T-cell (primary cell): ENCODE data around the gene BCAS3. TPM values are rescaled to one million over a fixed set of nuclear protein-coding genes. Genes with fewer than 3 reads are reported as not detected.

Experiments used
- ATAC-seq, 4 experiments: fragments of 200-7000 bp in 3 of 4; fragments of 150-1000 bp in 1 of 4; cut with Tn5 transposase; replicated peaks in 1 of 4; 1 replicate in 3 of 4; 2 replicates in 1 of 4; pipeline ENCODE4 v1.10.0; 2021; ENCODE audit warnings: moderate library complexity in 3 of 4, mild to moderate bottlenecking in 2 of 4, moderate number of reproducible peaks in 1 of 4
- CTCF ChIA-PET, 2 donors: fragments of 300-600 bp; sonication (Branson Sonifier 250); formaldehyde crosslinking; loops; one replicate each; lab custom pipeline; 2022; ENCODE audit warnings: antibody characterized with exemption in 2 of 2; lab: Charles Lee
- POLR2A ChIA-PET, 2 donors: fragments of 300-600 bp; sonication (Branson Sonifier 250); formaldehyde crosslinking; loops; one replicate each; lab custom pipeline; 2022; ENCODE audit warnings: antibody characterized with exemption in 2 of 2; lab: Charles Lee
- DNase-seq, 35 experiments: peaks; one replicate each; pipeline versions ENCODE4 v3.0.0 to v3.0.0-alpha.2; 2013 to 2023
- H3K27ac ChIP-seq: one replicate; pipeline ENCODE4 v1.5.1; 2013; ENCODE audit warnings: low read length
- H3K27me3 ChIP-seq, 2 experiments: replicated peaks in 1 of 2; 1 replicate in 1 of 2; 2 replicates in 1 of 2; pipeline versions ENCODE4 v1.6.1 to v1.7.0; 2013; ENCODE audit warnings: low read length in 1 of 2, mixed read lengths in 1 of 2; ENCODE audit not compliant: control insufficient read depth in 2 of 2, insufficient read depth in 2 of 2; ENCODE audit errors: extremely low read depth in 1 of 2
- H3K36me3 ChIP-seq, 2 donors: 1 replicate in 1 of 2; 2 replicates in 1 of 2; pipeline versions ENCODE4 v1.6.1 to v1.7.0; 2013; ENCODE audit warnings: low read length in 1 of 2; ENCODE audit not compliant: control insufficient read depth in 2 of 2, insufficient read depth in 1 of 2; ENCODE audit errors: extremely low read depth in 1 of 2
- H3K4me1 ChIP-seq, 2 experiments: 1 replicate in 1 of 2; 2 replicates in 1 of 2; pipeline versions ENCODE4 v1.6.1 to v1.7.0; 2013; ENCODE audit warnings: low read length in 2 of 2, mixed read lengths in 1 of 2; ENCODE audit not compliant: insufficient read depth in 2 of 2, control insufficient read depth in 1 of 2; ENCODE audit errors: extremely low read depth in 1 of 2
- H3K4me3 ChIP-seq, 2 donors: 1 replicate in 1 of 2; 2 replicates in 1 of 2; pipeline versions ENCODE4 v1.5.1 to v1.7.0; 2013; ENCODE audit warnings: mild to moderate bottlenecking in 2 of 2, low read length in 1 of 2, moderate library complexity in 1 of 2; ENCODE audit not compliant: control insufficient read depth in 1 of 2; ENCODE audit errors: extremely low read depth in 1 of 2
- H3K9me3 ChIP-seq: 2 replicates; pipeline ENCODE4 v1.7.0; 2013
- H3K27ac Mint-ChIP-seq, 2 donors: one replicate each; pipeline ENCODE4 v1.8.0; 2020 to 2021; ENCODE audit warnings: mild to moderate bottlenecking in 2 of 2, mixed read lengths in 2 of 2
- H3K27me3 Mint-ChIP-seq, 2 donors: one replicate each; pipeline ENCODE4 v1.8.0; 2021 to 2022; ENCODE audit warnings: mixed read lengths in 2 of 2
- H3K36me3 Mint-ChIP-seq: one replicate; pipeline ENCODE4 v1.8.0; 2021; ENCODE audit warnings: mixed read lengths
- H3K4me1 Mint-ChIP-seq, 3 donors: one replicate each; pipeline ENCODE4 v1.8.0; 2020 to 2022; ENCODE audit warnings: mixed read lengths in 3 of 3, mild to moderate bottlenecking in 1 of 3
- H3K4me3 Mint-ChIP-seq, 3 donors: one replicate each; pipeline ENCODE4 v1.8.0; 2020 to 2022; ENCODE audit warnings: mild to moderate bottlenecking in 3 of 3, mixed read lengths in 3 of 3, moderate library complexity in 3 of 3
- H3K9me3 Mint-ChIP-seq, 3 donors: one replicate each; pipeline ENCODE4 v1.8.0; 2020 to 2022; ENCODE audit warnings: mixed read lengths in 3 of 3
- WGBS: methylation state at CpG from one replicate; pipeline ENCODE4 v1.1.5; 2013; ENCODE audit warnings: missing lambda C conversion rate; ENCODE audit not compliant: insufficient coverage; 5-methylcytosine and 5-hydroxymethylcytosine counted together
- total RNA-seq, 35 experiments: library from RNA in 6 of 35; stranded (reverse) in 6 of 35; fragments of 120-200 nt in 1 of 35; gene quantifications; one replicate each; pipeline versions ENCODE4 v1.2.1 to v1.2.4 and lab custom pipeline; 2013 to 2026

Gene BCAS3
- total RNA-seq, 5 donors from 2014 or later (not counting 1 experiment from before 2014, with no cell fraction given): 33.8 to 57.8 (median 38.1) TPM

GRCh38 chr17:60676758-60677307, 818 bp upstream of the BCAS3 start:
- no peaks in the 10 kb centered on the region for H3K9me3 ChIP-seq
- DNase-seq (peak in 1 of 35 experiments; percentile 1), ATAC-seq (no peak)
- ChIA-PET CTCF (interaction anchor here in 1 of 2 donors (1.2 kb wide), 2 partner anchors 77 to 1389 kb away, joined by 3 read pairs; partner anchors contain the start of gene PPM1D), POLR2A (interaction anchor here (1.0 to 1.3 kb wide), 3 partner anchors 10 to 285 kb away, joined by 3 to 6 read pairs (median 4); partner anchors contain the start of gene USP32 (in 1 of the 2))
- H3K4me3 Mint-ChIP-seq: peak overlapping the region; percentile 92 to 99 (median 96)
- H3K4me3 ChIP-seq: peak overlapping the region; percentile 83 to 94
- H3K27ac Mint-ChIP-seq: peak overlapping the region; percentile 93 to 99
- H3K36me3 ChIP-seq: peaks cover 0 to 8% of the 10 kb centered on the region in 2 donors
- H3K9me3 Mint-ChIP-seq: peaks cover 0 to 3% (median 0%) of the 10 kb centered on the region in 3 donors
- peaks cover 11% of the 10 kb centered on the region in 2 experiments for H3K4me1 ChIP-seq
- H3K36me3 Mint-ChIP-seq: peaks cover under 1% of the 10 kb centered on the region
- H3K27me3 ChIP-seq: no peaks in the 10 kb centered on the region
- peaks cover 18 to 22% (median 21%) of the 10 kb centered on the region in 3 donors for H3K4me1 Mint-ChIP-seq
- no peaks in the 10 kb centered on the region for H3K27me3 Mint-ChIP-seq
- H3K27ac ChIP-seq: peak overlapping the region; percentile 25
- WGBS: 42% methylated on average over 6 of the region's 17 CpGs

- Histone ChIP-seq H3K27ac (peak overlapping the region; percentile 64), H3K9me3 (no peaks in the 10 kb centered on the region), H3K4me3 (peak overlapping the region; percentile 83 to 94), H3K27me3 (no peaks in the 10 kb centered on the region), H3K4me1 (peaks cover 11% of the 10 kb centered on the region in 2 experiments), H3K36me3 (peaks cover 6 to 18% of the 10 kb centered on the region in 2 donors)
- ATAC-seq (no peak), DNase-seq (peak in 1 of 35 experiments; percentile 0)
- H3K4me3 Mint-ChIP-seq: peak overlapping the region; percentile 92 to 99 (median 96)
- peaks cover 0 to 3% (median 0%) of the 10 kb centered on the region in 3 donors for H3K9me3 Mint-ChIP-seq
- POLR2A ChIA-PET: interaction anchor here (0.5 to 1.3 kb wide), 2 partner anchors 30 to 153 kb away, joined by 3 to 7 read pairs; no protein-coding TSS in a partner anchor
- peaks cover 8% of the 10 kb centered on the region for H3K36me3 Mint-ChIP-seq
- WGBS: 0% methylated on average over 4 of the region's 6 CpGs
- peak overlapping the region; percentile 93 to 99 for H3K27ac Mint-ChIP-seq
- CTCF ChIA-PET: interaction anchor here in 1 of 2 donors (0.5 kb wide), 1 partner anchor 261 kb away, joined by 4 read pairs; no protein-coding TSS in a partner anchor
- H3K4me1 Mint-ChIP-seq: peaks cover 18 to 22% (median 21%) of the 10 kb centered on the region in 3 donors
- no peaks in the 10 kb centered on the region for H3K27me3 Mint-ChIP-seq
Measured at GRCh38 chr17:60678118-60678444, 430 bp downstream of the BCAS3 start.

- H3K4me1 Mint-ChIP-seq: peaks cover 18 to 22% (median 21%) of the 10 kb centered on the region in 3 donors
- Histone ChIP-seq H3K27me3 (no peaks in the 10 kb centered on the region), H3K27ac (no peak overlapping the region), H3K4me3 (no peak overlapping the region), H3K36me3 (peaks cover 6 to 24% of the 10 kb centered on the region in 2 donors), H3K4me1 (peaks cover 11% of the 10 kb centered on the region in 2 experiments), H3K9me3 (no peaks in the 10 kb centered on the region)
- H3K4me3 Mint-ChIP-seq: peak overlapping the region; percentile 38 to 92 (median 71)
- H3K27ac Mint-ChIP-seq: no peak overlapping the region
- no CpG with 5 or more reads among the region's 4 CpGs for whole genome bisulfite sequencing
- ChIA-PET CTCF (interaction anchor here in 1 of 2 donors (0.7 kb wide), 1 partner anchor 80 kb away, joined by 3 read pairs; no protein-coding TSS in a partner anchor), POLR2A (no interaction called here)
- H3K9me3 Mint-ChIP-seq: peaks cover 0 to 3% (median 0%) of the 10 kb centered on the region in 3 donors
- DNase-seq: no peak
- no peaks in the 10 kb centered on the region for H3K27me3 Mint-ChIP-seq
- H3K36me3 Mint-ChIP-seq: peaks cover 13% of the 10 kb centered on the region
- no peak for ATAC-seq
Measured at GRCh38 chr17:60679287-60679686, 1.6 kb downstream of the BCAS3 start.

GRCh38 chr17:60680754-60681153, 3.1 kb downstream of the BCAS3 start:
- POLR2A ChIA-PET: no interaction called here
- Histone ChIP-seq H3K36me3 (peaks cover 6 to 26% of the 10 kb centered on the region in 2 donors), H3K9me3 (no peaks in the 10 kb centered on the region), H3K27me3 (no peaks in the 10 kb centered on the region), H3K4me3 (no peak overlapping the region), H3K4me1 (peaks cover 11% of the 10 kb centered on the region in 2 experiments), H3K27ac (no peak overlapping the region)
- Mint-ChIP-seq H3K27me3 (no peaks in the 10 kb centered on the region), H3K36me3 (peaks cover 23% of the 10 kb centered on the region), H3K4me1 (peaks cover 18 to 22% (median 21%) of the 10 kb centered on the region in 3 donors), H3K9me3 (no peaks in the 10 kb centered on the region), H3K27ac (no peak overlapping the region), H3K4me3 (no peak overlapping the region)
- DNase-seq (no peak), ATAC-seq (no peak)
- CTCF ChIA-PET: no interaction called here
- WGBS: 94% methylated on average over 6 of the region's 6 CpGs

GRCh38 chr17:60685437-60685836, 7.8 kb downstream of the BCAS3 start:
- ChIA-PET POLR2A (interaction anchor here in 1 of 2 donors (0.7 kb wide), 1 partner anchor 14 kb away, joined by 4 read pairs; no protein-coding TSS in a partner anchor), CTCF (interaction anchor here in 1 of 2 donors (0.6 kb wide), 1 partner anchor 1346 kb away, joined by 6 read pairs; no protein-coding TSS in a partner anchor)
- Histone ChIP-seq H3K9me3 (no peaks in the 10 kb centered on the region), H3K27me3 (no peaks in the 10 kb centered on the region), H3K4me1 (no peaks in the 10 kb centered on the region), H3K27ac (no peak overlapping the region), H3K36me3 (peaks cover 6 to 41% of the 10 kb centered on the region in 2 donors), H3K4me3 (no peak overlapping the region)
- no peak for DNase-seq
- Mint-ChIP-seq H3K36me3 (peaks cover 48% of the 10 kb centered on the region), H3K27ac (no peak overlapping the region), H3K4me3 (no peak overlapping the region), H3K9me3 (no peaks in the 10 kb centered on the region), H3K4me1 (no peaks in the 10 kb centered on the region), H3K27me3 (no peaks in the 10 kb centered on the region)
- no peak for ATAC-seq
- no CpG with 5 or more reads among the region's 7 CpGs for WGBS

- Mint-ChIP-seq H3K27ac (no peak overlapping the region), H3K4me3 (no peak overlapping the region), H3K27me3 (no peaks in the 10 kb centered on the region), H3K36me3 (peaks cover 40% of the 10 kb centered on the region), H3K9me3 (no peaks in the 10 kb centered on the region), H3K4me1 (peaks cover 0 to 2% (median 0%) of the 10 kb centered on the region in 3 donors)
- H3K4me1 ChIP-seq: no peaks in the 10 kb centered on the region
- ATAC-seq (no peak), DNase-seq (no peak)
- ChIA-PET CTCF (interaction anchor here (0.6 kb wide), 2 partner anchors 22 to 46 kb away, joined by 3 to 5 read pairs; no protein-coding TSS in a partner anchor), POLR2A (no interaction called here)
- H3K9me3 ChIP-seq: no peaks in the 10 kb centered on the region
- H3K36me3 ChIP-seq: peaks cover 0 to 22% of the 10 kb centered on the region in 2 donors
- H3K27ac ChIP-seq: no peak overlapping the region
- H3K27me3 ChIP-seq: no peaks in the 10 kb centered on the region
- H3K4me3 ChIP-seq: no peak overlapping the region
Measured at GRCh38 chr17:60695960-60696359, 18.3 kb downstream of the BCAS3 start.
